H9 (cell line): Measurements from ENCODE around the gene MAPKAP1. TPM values are rescaled to one million over a fixed set of nuclear protein-coding genes. Genes with fewer than 3 reads are reported as not detected.

Source experiments
- DNase-seq: peaks from one replicate; pipeline ENCODE4 v3.0.0-alpha.2; 2017
- H2AFZ ChIP-seq: one replicate; pipeline ENCODE4 v1.6.1; 2013; ENCODE audit warnings: mild to moderate bottlenecking, low read length, control low read depth, moderate library complexity
- H2AK5ac ChIP-seq: 2 replicates; pipeline ENCODE4 v1.6.1; 2013; ENCODE audit warnings: low read length, control low read depth, mixed read lengths; ENCODE audit not compliant: insufficient read length
- H2BK120ac ChIP-seq: one replicate; pipeline ENCODE4 v1.6.1; 2013; ENCODE audit warnings: low read depth, mild to moderate bottlenecking, low read length, control low read depth, inconsistent platforms; ENCODE audit not compliant: poor library complexity, severe bottlenecking
- H2BK12ac ChIP-seq: 2 replicates; pipeline ENCODE4 v1.6.1; 2013; ENCODE audit warnings: low read length, control low read depth, mixed read lengths, low read depth; ENCODE audit not compliant: insufficient read length
- H2BK15ac ChIP-seq: 2 replicates; pipeline ENCODE4 v1.6.1; 2013; ENCODE audit warnings: low read depth, low read length, control low read depth
- H2BK20ac ChIP-seq: one replicate; pipeline ENCODE4 v1.6.1; 2013; ENCODE audit warnings: low read depth, mild to moderate bottlenecking, low read length, control low read depth, inconsistent platforms; ENCODE audit not compliant: poor library complexity, severe bottlenecking
- H2BK5ac ChIP-seq: 2 replicates; pipeline ENCODE4 v1.6.1; 2013; ENCODE audit warnings: low read length, control low read depth, mixed read lengths; ENCODE audit not compliant: insufficient read length
- H3K14ac ChIP-seq: 2 replicates; pipeline ENCODE4 v1.6.1; 2013; ENCODE audit warnings: low read length, control low read depth; ENCODE audit not compliant: insufficient read depth
- H3K18ac ChIP-seq: 2 replicates; pipeline ENCODE4 v1.6.1; 2013; ENCODE audit warnings: low read depth, mild to moderate bottlenecking, mixed read lengths, low read length, control low read depth; ENCODE audit not compliant: insufficient read length
- H3K23ac ChIP-seq: 2 replicates; pipeline ENCODE4 v1.6.1; 2013; ENCODE audit warnings: low read length, control low read depth, mixed read lengths, low read depth; ENCODE audit not compliant: insufficient read length
- H3K23me2 ChIP-seq: 2 replicates; pipeline ENCODE4 v1.6.1; 2013; ENCODE audit warnings: low read depth, mild to moderate bottlenecking, mixed read lengths, low read length, control low read depth; ENCODE audit not compliant: insufficient read length, poor library complexity, severe bottlenecking
- H3K27ac ChIP-seq: 2 replicates; pipeline ENCODE4 v1.5.1; 2013; ENCODE audit warnings: low read length, control low read depth, mixed read lengths, low read depth; ENCODE audit not compliant: insufficient read length
- H3K27me3 ChIP-seq: 2 replicates; pipeline ENCODE4 v1.6.1; 2013; ENCODE audit warnings: low read length, control low read depth, inconsistent platforms; ENCODE audit not compliant: insufficient read depth
- H3K4ac ChIP-seq: 2 replicates; pipeline ENCODE4 v1.6.1; 2013; ENCODE audit warnings: low read depth, mild to moderate bottlenecking, control low read depth, inconsistent platforms, low read length, moderate library complexity
- H3K4me1 ChIP-seq: 2 replicates; pipeline ENCODE4 v1.6.1; 2013; ENCODE audit warnings: low read length, control low read depth, inconsistent platforms; ENCODE audit not compliant: insufficient read depth
- H3K4me2 ChIP-seq: 2 replicates; pipeline ENCODE4 v1.6.1; 2013; ENCODE audit warnings: low read length, control low read depth, mixed read lengths; ENCODE audit not compliant: insufficient read length, insufficient read depth
- H3K56ac ChIP-seq: 2 replicates; pipeline ENCODE4 v1.6.1; 2013; ENCODE audit warnings: low read depth, mild to moderate bottlenecking, mixed read lengths, low read length, control low read depth; ENCODE audit not compliant: insufficient read length
- H3K79me1 ChIP-seq: 2 replicates; pipeline ENCODE4 v1.6.1; 2013; ENCODE audit warnings: low read depth, mild to moderate bottlenecking, moderate library complexity, low read length, control low read depth, inconsistent platforms; ENCODE audit not compliant: insufficient read depth, poor library complexity, severe bottlenecking
- H3K79me2 ChIP-seq: 2 replicates; pipeline ENCODE4 v1.6.1; 2013; ENCODE audit warnings: low read length, control low read depth, inconsistent platforms; ENCODE audit not compliant: insufficient read depth
- H3K9ac ChIP-seq: 2 replicates; pipeline ENCODE4 v1.6.1; 2013; ENCODE audit warnings: low read length, control low read depth, mixed read lengths; ENCODE audit not compliant: insufficient read length; ENCODE audit errors: extremely low read depth
- H3K9me3 ChIP-seq: one replicate; pipeline ENCODE4 v1.6.1; 2013; ENCODE audit warnings: low read depth, low read length, inconsistent platforms; ENCODE audit not compliant: control insufficient read depth
- H3T11ph ChIP-seq: one replicate; pipeline ENCODE4 v1.6.1; 2013; ENCODE audit warnings: mild to moderate bottlenecking, low read length, control low read depth, inconsistent platforms
- H4K20me1 ChIP-seq: one replicate; pipeline ENCODE4 v1.6.1; 2013; ENCODE audit not compliant: control insufficient read depth, insufficient read length, insufficient read depth
- H4K5ac ChIP-seq: 2 replicates; pipeline ENCODE4 v1.6.1; 2013; ENCODE audit warnings: low read depth, mild to moderate bottlenecking, mixed read lengths, low read length, control low read depth; ENCODE audit not compliant: insufficient read length
- H4K8ac ChIP-seq: replicated peaks from 2 replicates; pipeline ENCODE4 v1.6.1; 2013; ENCODE audit warnings: low read length, control low read depth, mixed read lengths, low read depth; ENCODE audit not compliant: insufficient read length
- H4K91ac ChIP-seq: 2 replicates; pipeline ENCODE4 v1.6.1; 2013; ENCODE audit warnings: low read depth, mild to moderate bottlenecking, moderate library complexity, mixed read lengths, low read length, control low read depth; ENCODE audit not compliant: insufficient read length
- H3K27ac Mint-ChIP-seq, 3 experiments: 2 replicates in 2 of 3; 3 replicates in 1 of 3; pipeline ENCODE4 v1.8.0; 2020 to 2021; ENCODE audit warnings: mixed read lengths in 3 of 3, mild to moderate bottlenecking in 1 of 3, moderate library complexity in 1 of 3
- H3K27me3 Mint-ChIP-seq: 2 replicates; pipeline ENCODE4 v1.8.0; 2021; ENCODE audit warnings: low read depth, mild to moderate bottlenecking, moderate library complexity, mixed read lengths
- H3K36me3 Mint-ChIP-seq, 3 experiments: 2 replicates in 2 of 3; 3 replicates in 1 of 3; pipeline ENCODE4 v1.8.0; 2020 to 2021; ENCODE audit warnings: low read depth in 3 of 3, mixed read lengths in 3 of 3; ENCODE audit not compliant: insufficient read depth in 1 of 3
- H3K4me1 Mint-ChIP-seq, 2 experiments: 2 replicates each; pipeline ENCODE4 v1.8.0; 2020; ENCODE audit warnings: mixed read lengths in 2 of 2
- H3K4me3 Mint-ChIP-seq, 2 experiments: 2 replicates in 1 of 2; 3 replicates in 1 of 2; pipeline ENCODE4 v1.8.0; 2020 to 2021; ENCODE audit warnings: mild to moderate bottlenecking in 2 of 2, mixed read lengths in 2 of 2, moderate library complexity in 1 of 2
- H3K9me3 Mint-ChIP-seq, 2 experiments: 2 replicates in 1 of 2; 3 replicates in 1 of 2; pipeline ENCODE4 v1.8.0; 2020; ENCODE audit warnings: mild to moderate bottlenecking in 2 of 2, mixed read lengths in 2 of 2, moderate library complexity in 1 of 2
- WGBS: extraction: QIAGEN DNeasy Blood & Tissue Kit; methylation state at CpG from one replicate; pipeline ENCODE4 v1.1.7; 2013; ENCODE audit warnings: missing lambda C conversion rate, low lambda C conversion rate, mixed read lengths; ENCODE audit not compliant: insufficient read length; ENCODE audit errors: extremely low coverage; 5-methylcytosine and 5-hydroxymethylcytosine counted together
- total RNA-seq: library from RNA; stranded (reverse); gene quantifications from 2 replicates; pipeline ENCODE4 v1.2.1, GENCODE V29; 2021
- TF ChIP-seq, protein P1 (sequence below): fragments of 200-600 bp; sonication (generic); conservative IDR thresholded peaks from 3 replicates; pipeline ENCODE4 v1.8.0; 2021; ENCODE audit warnings: antibody characterized with exemption, mild to moderate bottlenecking

Gene MAPKAP1
- total RNA-seq, 1 experiment from 2014 or later = 97.0 TPM

DNA sequence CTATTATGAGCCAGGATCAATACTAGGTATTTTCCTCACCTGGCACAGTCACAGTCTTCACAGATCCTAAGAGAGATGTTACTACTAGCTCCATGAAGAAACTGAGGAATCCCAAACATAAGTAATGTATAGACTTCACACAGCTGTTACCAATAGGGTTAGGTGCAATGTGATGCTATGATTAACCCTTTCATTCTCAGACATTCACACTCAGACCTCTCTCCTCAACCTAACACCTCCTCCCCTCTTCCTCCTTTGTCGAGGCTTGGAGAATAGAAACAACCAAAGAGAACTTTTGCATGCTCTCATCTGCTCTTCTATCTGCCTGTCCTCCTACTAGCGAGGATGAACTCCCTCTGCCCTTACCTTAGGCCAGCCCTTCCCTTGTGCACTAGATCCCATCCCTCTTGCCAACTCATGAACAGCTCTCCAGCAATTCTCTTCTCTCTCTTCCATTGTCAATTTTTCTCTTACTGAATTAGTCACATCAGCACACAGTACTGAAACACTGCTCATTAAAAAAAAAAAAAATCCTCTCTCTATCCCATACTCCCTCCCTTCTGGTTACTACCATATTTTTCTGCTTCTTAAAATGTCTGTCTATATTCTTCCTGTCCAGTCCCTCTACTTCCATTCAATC, 47.7 kb downstream of the MAPKAP1 start:
- TF ChIP-seq, protein P1, sequence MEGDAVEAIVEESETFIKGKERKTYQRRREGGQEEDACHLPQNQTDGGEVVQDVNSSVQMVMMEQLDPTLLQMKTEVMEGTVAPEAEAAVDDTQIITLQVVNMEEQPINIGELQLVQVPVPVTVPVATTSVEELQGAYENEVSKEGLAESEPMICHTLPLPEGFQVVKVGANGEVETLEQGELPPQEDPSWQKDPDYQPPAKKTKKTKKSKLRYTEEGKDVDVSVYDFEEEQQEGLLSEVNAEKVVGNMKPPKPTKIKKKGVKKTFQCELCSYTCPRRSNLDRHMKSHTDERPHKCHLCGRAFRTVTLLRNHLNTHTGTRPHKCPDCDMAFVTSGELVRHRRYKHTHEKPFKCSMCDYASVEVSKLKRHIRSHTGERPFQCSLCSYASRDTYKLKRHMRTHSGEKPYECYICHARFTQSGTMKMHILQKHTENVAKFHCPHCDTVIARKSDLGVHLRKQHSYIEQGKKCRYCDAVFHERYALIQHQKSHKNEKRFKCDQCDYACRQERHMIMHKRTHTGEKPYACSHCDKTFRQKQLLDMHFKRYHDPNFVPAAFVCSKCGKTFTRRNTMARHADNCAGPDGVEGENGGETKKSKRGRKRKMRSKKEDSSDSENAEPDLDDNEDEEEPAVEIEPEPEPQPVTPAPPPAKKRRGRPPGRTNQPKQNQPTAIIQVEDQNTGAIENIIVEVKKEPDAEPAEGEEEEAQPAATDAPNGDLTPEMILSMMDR = no peak
- no peak overlapping the region for H2BK12ac ChIP-seq
- no peak overlapping the region for H3K4me2 ChIP-seq
- H4K5ac ChIP-seq = no peak overlapping the region
- Mint-ChIP-seq H3K4me3 (no peak overlapping the region), H3K27ac (no peak overlapping the region), H3K9me3 (peaks cover 0 to 4% of the 10 kb centered on the region in 2 experiments; a peak in 1 of 5 replicates), H3K27me3 (no peaks in the 10 kb centered on the region), H3K36me3 (peaks cover 4 to 11% (median 10%) of the 10 kb centered on the region in 3 experiments; a peak in 6 of 7 replicates), H3K4me1 (peaks cover 34 to 36% of the 10 kb centered on the region in 2 experiments)
- no peak overlapping the region for H2BK120ac ChIP-seq
- H2AFZ ChIP-seq = no peak overlapping the region
- H3K9ac ChIP-seq = no peak overlapping the region
- WGBS = no CpG with 5 or more reads among the region's 2 CpGs
- no peaks in the 10 kb centered on the region for H3K79me2 ChIP-seq
- no peak overlapping the region for H2AK5ac ChIP-seq
- H3K23ac ChIP-seq = no peak overlapping the region
- no peak overlapping the region for H3K18ac ChIP-seq
- no peak overlapping the region for H2BK15ac ChIP-seq
- H3K4me1 ChIP-seq = peaks cover 4% of the 10 kb centered on the region; the same call in 1 of the 2 replicates
- H3K14ac ChIP-seq = no peak overlapping the region
- DNase-seq = no peak
- H2BK20ac ChIP-seq = no peak overlapping the region
- no peaks in the 10 kb centered on the region for H3K27me3 ChIP-seq
- H4K8ac ChIP-seq = no peak overlapping the region
- no peaks in the 10 kb centered on the region for H3K79me1 ChIP-seq
- H3K9me3 ChIP-seq = no peaks in the 10 kb centered on the region
- H3K56ac ChIP-seq = no peak overlapping the region
- no peak overlapping the region for H3K27ac ChIP-seq
- H3K23me2 ChIP-seq = no peaks in the 10 kb centered on the region
- H4K91ac ChIP-seq = no peak overlapping the region
- H3T11ph ChIP-seq = no peak overlapping the region
- H2BK5ac ChIP-seq = no peak overlapping the region
- no peaks in the 10 kb centered on the region for H4K20me1 ChIP-seq
- no peak overlapping the region for H3K4ac ChIP-seq
